Stomach (tissue), 9 donors: ENCODE results near the gene NLGN1. TPM values are rescaled to one million over a fixed set of nuclear protein-coding genes. Genes with fewer than 3 reads are reported as not detected.

Experiments
- DNase-seq, 2 donors: peaks; one replicate each; pipeline versions ENCODE4 v3.0.0 to v3.0.0-alpha.2; 2013 to 2019
- H3K27ac ChIP-seq, 5 donors: fragments of 200-600 bp in 4 of 5; sonication (generic) in 4 of 5; one replicate each; pipeline ENCODE4 v1.5.1; 2013 to 2019; ENCODE audit warnings: mild to moderate bottlenecking in 1 of 5, moderate library complexity in 1 of 5
- H3K27me3 ChIP-seq, 3 donors: fragments of 200-600 bp; sonication (generic); one replicate each; pipeline ENCODE4 v1.5.1; 2017 to 2019; ENCODE audit warnings: mixed run types in 1 of 3
- H3K36me3 ChIP-seq, 4 donors: fragments of 200-600 bp; sonication (generic); 1 replicate in 3 of 4; 2 replicates in 1 of 4; pipeline ENCODE4 v1.5.1; 2016 to 2019
- H3K4me1 ChIP-seq, 4 donors: fragments of 200-600 bp; sonication (generic); one replicate each; pipeline ENCODE4 v1.5.1; 2016 to 2019
- H3K4me3 ChIP-seq, 4 donors: fragments of 200-600 bp; sonication (generic) in 3 of 4; one replicate each; pipeline ENCODE4 v1.5.1; 2016 to 2019; ENCODE audit warnings: mild to moderate bottlenecking in 1 of 4
- H3K9me3 ChIP-seq, 4 donors: fragments of 200-600 bp; sonication (generic); one replicate each; pipeline ENCODE4 v1.5.1; 2016 to 2019
- EP300 ChIP-seq: sonication (generic); formaldehyde crosslinking; IDR thresholded peaks from one replicate; pipeline ENCODE4 v1.6.1; 2017; ENCODE audit warnings: antibody characterized with exemption
- POLR2A ChIP-seq, 4 donors: fragments of 450-650 bp; IDR thresholded peaks; one replicate each; pipeline ENCODE4 v1.6.1; 2016; ENCODE audit warnings: antibody characterized with exemption in 4 of 4, control low read depth in 2 of 4, mild to moderate bottlenecking in 1 of 4, moderate library complexity in 1 of 4
- POLR2AphosphoS5 ChIP-seq, 3 donors: sonication (generic); formaldehyde crosslinking; IDR thresholded peaks; one replicate each; pipeline ENCODE4 v1.6.1; 2016; ENCODE audit warnings: antibody characterized with exemption in 3 of 3
- WGBS, 5 donors: extraction: QIAGEN DNeasy Blood & Tissue Kit in 3 of 5; methylation state at CpG; one replicate each; pipeline versions ENCODE4 v1.1.5 to v1.1.7; 2013 to 2018; 5-methylcytosine and 5-hydroxymethylcytosine counted together
- intact Hi-C: fragments of 100-400 bp; cut with DNase I; formaldehyde crosslinking; loops from one replicate; pipeline ENCODE4 v1.15.1; 2023; ENCODE audit warnings: low total_unique reads
- polyA plus RNA-seq, 3 donors: library from polyadenylated mRNA; stranded (reverse); fragments of 200-250 nt; gene quantifications; one replicate each; pipeline ENCODE4 v1.2.3, GENCODE V29; 2013
- total RNA-seq, 5 donors: library from RNA; depleted of rRNA; stranded (reverse); fragments of >200 nt; gene quantifications; one replicate each; pipeline versions ENCODE4 v1.1.0 to v1.2.3, GENCODE V29; 2014 to 2016
- TF ChIP-seq, protein P1 (sequence below), 7 experiments: fragments of 450-650 bp in 4 of 7; fragments of 200-600 bp in 3 of 7; sonication (generic) in 3 of 7; IDR thresholded peaks; one replicate each; pipeline ENCODE4 v1.5.1; 2016 to 2019; ENCODE audit warnings: antibody characterized with exemption in 7 of 7, control low read depth in 2 of 7, mild to moderate bottlenecking in 1 of 7
- donor health status: healthy with polysubstance abuse.
- donor health status: Bipolar disorder and iron deficiency.
- donor health status: healthy.

Gene NLGN1
- total and polyA plus RNA-seq, 8 donors = 0.15 to 45.2 (median 4.8) TPM; not detected in 1

DNA sequence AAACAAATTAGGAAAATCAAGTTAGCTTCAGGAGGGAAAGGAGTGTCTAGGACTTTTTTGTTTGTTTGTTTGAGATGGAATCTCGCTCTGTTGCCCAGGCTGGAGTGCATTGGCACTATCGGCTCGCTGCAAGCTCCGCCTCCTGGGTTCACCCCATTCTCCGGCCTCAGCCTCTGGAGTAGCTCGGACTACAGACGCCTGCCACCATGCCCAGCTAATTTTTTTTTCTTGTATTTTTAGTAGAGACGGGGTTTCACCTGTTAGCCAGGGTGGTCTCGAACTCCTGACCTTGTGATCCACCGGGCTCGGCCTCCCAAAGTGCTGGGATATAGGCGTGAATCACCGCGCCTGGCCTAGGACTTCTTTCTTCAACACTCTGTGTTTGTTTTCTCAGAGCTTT is 171.1 kb downstream of the NLGN1 start:
- Histone ChIP-seq H3K36me3 (no peaks in the 10 kb centered on the region), H3K27ac (no peak overlapping the region), H3K4me3 (no peak overlapping the region), H3K27me3 (no peaks in the 10 kb centered on the region), H3K9me3 (no peaks in the 10 kb centered on the region), H3K4me1 (no peaks in the 10 kb centered on the region)
- TF ChIP-seq EP300 = no peak
- TF ChIP-seq POLR2AphosphoS5 (IDR thresholded peaks at IDR 0.05) = no peak
- no peak for TF ChIP-seq POLR2A (IDR thresholded peaks at IDR 0.05)
- TF ChIP-seq, protein P1, sequence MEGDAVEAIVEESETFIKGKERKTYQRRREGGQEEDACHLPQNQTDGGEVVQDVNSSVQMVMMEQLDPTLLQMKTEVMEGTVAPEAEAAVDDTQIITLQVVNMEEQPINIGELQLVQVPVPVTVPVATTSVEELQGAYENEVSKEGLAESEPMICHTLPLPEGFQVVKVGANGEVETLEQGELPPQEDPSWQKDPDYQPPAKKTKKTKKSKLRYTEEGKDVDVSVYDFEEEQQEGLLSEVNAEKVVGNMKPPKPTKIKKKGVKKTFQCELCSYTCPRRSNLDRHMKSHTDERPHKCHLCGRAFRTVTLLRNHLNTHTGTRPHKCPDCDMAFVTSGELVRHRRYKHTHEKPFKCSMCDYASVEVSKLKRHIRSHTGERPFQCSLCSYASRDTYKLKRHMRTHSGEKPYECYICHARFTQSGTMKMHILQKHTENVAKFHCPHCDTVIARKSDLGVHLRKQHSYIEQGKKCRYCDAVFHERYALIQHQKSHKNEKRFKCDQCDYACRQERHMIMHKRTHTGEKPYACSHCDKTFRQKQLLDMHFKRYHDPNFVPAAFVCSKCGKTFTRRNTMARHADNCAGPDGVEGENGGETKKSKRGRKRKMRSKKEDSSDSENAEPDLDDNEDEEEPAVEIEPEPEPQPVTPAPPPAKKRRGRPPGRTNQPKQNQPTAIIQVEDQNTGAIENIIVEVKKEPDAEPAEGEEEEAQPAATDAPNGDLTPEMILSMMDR (IDR thresholded peaks at IDR 0.05) = no peak
- intact Hi-C loops = no loop called here
- no peak for DNase-seq
- WGBS, 5 donors = 88 to 95% (median 93%) methylated on average over 14 of the region's 14 CpGs

DNA sequence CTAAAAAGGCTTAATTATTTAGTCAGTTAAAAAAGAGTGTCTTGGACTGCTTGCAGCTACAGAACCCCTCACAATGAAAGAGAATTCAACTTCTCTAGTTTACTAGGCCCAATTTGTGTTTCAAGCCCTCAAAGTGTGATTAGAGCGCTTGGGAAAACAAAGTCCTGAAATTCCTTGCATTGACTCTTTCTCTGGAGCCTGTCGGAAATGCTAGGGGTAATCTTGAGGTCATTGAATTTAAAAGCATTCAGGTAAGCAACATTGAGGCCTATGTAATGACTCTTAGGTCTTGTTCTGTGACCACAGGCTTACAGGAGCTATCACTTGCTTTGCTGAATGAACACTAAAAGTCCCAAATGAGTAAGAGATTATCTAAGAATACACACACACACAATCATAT is 186.0 kb downstream of the NLGN1 start:
- H3K4me1 ChIP-seq = peaks cover 0 to 11% (median 3%) of the 10 kb centered on the region in 4 donors
- H3K36me3 ChIP-seq = no peaks in the 10 kb centered on the region
- peaks cover 0 to 13% (median 12%) of the 10 kb centered on the region in 3 donors for H3K27me3 ChIP-seq
- no peak overlapping the region for H3K4me3 ChIP-seq
- TF ChIP-seq POLR2A (IDR thresholded peaks at IDR 0.05) (no peak), POLR2AphosphoS5 (IDR thresholded peaks at IDR 0.05) (no peak), EP300 (no peak)
- TF ChIP-seq, protein P1 (IDR thresholded peaks at IDR 0.05) = no peak
- intact Hi-C loops = no loop called here
- WGBS, 5 donors = 86 to 95% (median 92%) methylated on average over 2 of the region's 2 CpGs
- H3K9me3 ChIP-seq = no peaks in the 10 kb centered on the region
- H3K27ac ChIP-seq = no peak overlapping the region
- no peak for DNase-seq

DNA sequence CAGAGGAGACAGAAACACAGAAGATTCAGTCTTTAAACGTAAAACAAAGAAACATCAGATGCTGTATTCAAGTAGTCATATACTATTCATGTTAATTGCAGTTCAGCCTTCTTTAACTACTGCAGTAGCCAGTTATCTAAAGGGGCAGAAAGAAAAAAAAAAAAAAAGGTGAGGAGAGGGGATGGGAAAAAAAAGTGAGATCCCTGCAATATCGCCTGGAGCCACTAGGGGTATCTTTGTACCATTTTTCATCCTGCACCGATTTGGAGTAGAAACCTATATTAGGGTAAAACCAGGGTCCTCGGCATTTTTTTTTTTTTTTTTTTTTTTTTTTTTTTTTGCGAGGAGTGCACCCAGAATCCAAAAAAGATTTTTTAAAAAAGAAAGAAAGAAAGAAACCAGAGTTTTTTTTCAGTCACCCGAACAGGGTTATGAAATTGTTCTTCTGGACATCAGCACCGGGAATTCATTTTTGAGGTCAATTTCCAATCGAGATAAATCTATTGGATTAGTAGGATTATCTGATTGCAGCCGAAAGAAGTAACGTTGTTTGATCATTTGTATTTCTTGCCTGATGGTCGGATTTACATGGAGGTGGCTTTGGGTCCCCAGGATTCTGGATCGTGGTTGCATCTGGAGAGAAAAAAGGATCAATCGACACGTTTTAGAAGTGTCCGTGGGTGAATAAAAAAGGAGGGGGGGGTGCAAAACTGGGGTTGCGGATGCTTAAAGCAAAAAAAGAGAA is 186.7 kb downstream of the NLGN1 start:
- DNase-seq = peak in 1 of 2 donors; percentile 82
- no peak for TF ChIP-seq POLR2A (IDR thresholded peaks at IDR 0.05)
- TF ChIP-seq, protein P1 (IDR thresholded peaks at IDR 0.05) = peak in 4 of 7 experiments; percentile 31 to 63 (median 56)
- no peak overlapping the region for H3K27ac ChIP-seq
- H3K27me3 ChIP-seq = peaks cover 0 to 13% (median 12%) of the 10 kb centered on the region in 3 donors
- WGBS, 5 donors = 7 to 16% (median 14%) methylated on average over 16 of the region's 16 CpGs
- H3K36me3 ChIP-seq = no peaks in the 10 kb centered on the region
- H3K9me3 ChIP-seq = no peaks in the 10 kb centered on the region
- H3K4me1 ChIP-seq = peaks cover 0 to 11% (median 3%) of the 10 kb centered on the region in 4 donors
- peak overlapping the region; percentile 40 to 50 (median 46) for H3K4me3 ChIP-seq
- intact Hi-C loops = no loop called here

DNA sequence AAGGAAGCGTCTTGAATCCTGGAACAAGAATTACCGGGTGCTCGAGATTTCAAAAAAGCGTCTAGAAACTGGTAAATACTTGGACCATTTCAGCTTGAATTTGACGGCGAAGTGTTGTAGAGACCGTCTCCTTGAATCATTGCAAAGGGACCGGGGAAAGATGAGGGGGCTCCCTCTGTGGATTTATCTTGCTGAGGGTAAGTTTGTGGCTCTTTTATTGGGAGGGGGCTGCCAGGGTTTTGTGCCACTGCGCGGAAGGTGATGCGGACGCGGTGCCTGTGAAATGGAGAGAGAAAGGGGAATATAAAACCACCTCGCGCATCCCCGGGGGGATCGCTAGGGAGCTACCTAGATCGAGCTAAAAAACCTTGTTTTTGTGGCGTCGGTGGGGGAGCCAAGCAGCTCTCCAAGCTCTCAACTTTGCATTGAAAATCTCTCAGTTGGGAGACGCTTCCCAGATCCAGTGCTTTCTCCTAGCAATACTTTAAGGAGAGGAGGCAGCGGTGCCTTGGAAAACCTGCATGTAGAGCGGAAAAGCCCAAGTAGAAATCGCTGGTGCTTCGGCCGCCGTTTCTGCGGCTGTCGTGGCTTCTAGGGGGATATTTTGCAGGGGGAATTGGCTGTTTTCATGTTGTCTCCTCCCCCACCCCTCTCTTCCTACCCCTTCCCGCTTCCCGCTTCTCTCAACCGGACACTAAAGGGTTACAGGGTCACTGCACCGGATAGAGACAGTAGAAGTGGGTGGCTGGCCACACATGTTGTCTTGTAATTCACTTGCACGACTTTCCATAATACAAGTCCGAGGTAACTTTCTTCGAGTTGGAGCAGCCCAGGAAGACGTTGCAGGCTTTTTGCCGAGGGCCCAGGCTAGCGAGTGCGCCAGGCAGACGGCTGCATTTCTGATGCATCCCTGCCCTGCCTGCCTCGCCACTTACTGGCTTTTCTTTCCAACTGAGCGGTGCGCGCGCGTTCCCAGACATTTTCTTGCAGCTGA is 187.6 kb downstream of the NLGN1 start:
- peak overlapping the region in 2 of 5 donors; percentile 15 to 47 for H3K27ac ChIP-seq
- 10 to 25% (median 23%) methylated on average over 47 of the region's 47 CpGs for WGBS, 5 donors
- H3K4me1 ChIP-seq = peaks cover 0 to 11% (median 3%) of the 10 kb centered on the region in 4 donors
- DNase-seq = peak in 1 of 2 donors; percentile 78
- H3K9me3 ChIP-seq = no peaks in the 10 kb centered on the region
- intact Hi-C loops = no loop called here
- no peak for TF ChIP-seq POLR2A (IDR thresholded peaks at IDR 0.05)
- TF ChIP-seq, protein P1 (IDR thresholded peaks at IDR 0.05) = no peak
- TF ChIP-seq POLR2AphosphoS5 (IDR thresholded peaks at IDR 0.05) = no peak
- no peak for TF ChIP-seq EP300
- H3K27me3 ChIP-seq = peaks cover 0 to 13% (median 12%) of the 10 kb centered on the region in 3 donors
- no peaks in the 10 kb centered on the region for H3K36me3 ChIP-seq
- peak overlapping the region; percentile 40 to 50 (median 46) for H3K4me3 ChIP-seq
